Neural cell (in vitro differentiated cells): ENCODE results near the gene DAPK2. TPM values are rescaled to one million over a fixed set of nuclear protein-coding genes. Genes with fewer than 3 reads are reported as not detected.

ENCODE experiments used
- H2AFZ ChIP-seq: fragments of 200-600, 300-800 bp; sonication (generic), shearing (Covaris generic); 2 replicates; pipeline ENCODE4 v1.6.0; 2014; ENCODE audit warnings: low read depth, mild to moderate bottlenecking, antibody characterized with exemption, low read length, moderate library complexity
- H3F3A ChIP-seq: fragments of 200-600 bp; shearing (Covaris generic); 2 replicates; pipeline ENCODE4 v1.6.1; 2016; ENCODE audit warnings: mild to moderate bottlenecking, moderate library complexity, mixed read lengths, antibody characterized with exemption, low read length; ENCODE audit not compliant: insufficient read depth, poor library complexity, severe bottlenecking
- H3K27ac ChIP-seq: fragments of 200-600, 300-800 bp; sonication (generic), shearing (Covaris generic); 2 replicates; pipeline ENCODE4 v1.5.1; 2014; ENCODE audit warnings: mild to moderate bottlenecking, low read length, moderate library complexity
- H3K27me3 ChIP-seq: fragments of 300-800, 200-600 bp; sonication (generic), shearing (Covaris generic); 2 replicates; pipeline ENCODE4 v1.6.0; 2014; ENCODE audit warnings: mild to moderate bottlenecking, low read depth, low read length, moderate library complexity; ENCODE audit not compliant: insufficient read depth
- H3K36me3 ChIP-seq: fragments of 300-800, 200-600 bp; sonication (generic), shearing (Covaris generic); 2 replicates; pipeline ENCODE4 v1.5.1; 2014; ENCODE audit warnings: mild to moderate bottlenecking, antibody characterized with exemption, low read length, moderate library complexity; ENCODE audit not compliant: insufficient read depth
- H3K4me2 ChIP-seq: fragments of 300-800, 200-600 bp; sonication (generic), shearing (Covaris generic); 2 replicates; pipeline ENCODE4 v1.6.0; 2014; ENCODE audit warnings: mild to moderate bottlenecking, low read length
- H3K4me3 ChIP-seq: fragments of 300-800, 200-600 bp; sonication (generic), shearing (Covaris generic); 2 replicates; pipeline ENCODE4 v1.5.1; 2014; ENCODE audit warnings: mild to moderate bottlenecking, low read length, moderate library complexity
- H3K79me2 ChIP-seq: fragments of 200-600 bp; shearing (Covaris generic); replicated peaks from 2 replicates; pipeline ENCODE4 v1.6.0; 2014; ENCODE audit warnings: mild to moderate bottlenecking, low read length, moderate library complexity; ENCODE audit not compliant: insufficient read depth
- H3K9ac ChIP-seq: fragments of 300-800, 200-600 bp; sonication (generic), shearing (Covaris generic); 2 replicates; pipeline ENCODE4 v1.6.1; 2016; ENCODE audit warnings: mild to moderate bottlenecking, low read length, mixed read lengths
- H3K9me2 ChIP-seq: fragments of 200-600 bp; shearing (Covaris generic); 2 replicates; pipeline ENCODE4 v1.6.1; 2016; ENCODE audit warnings: mild to moderate bottlenecking, low read length, mixed read lengths; ENCODE audit not compliant: insufficient read depth
- H3K9me3 ChIP-seq: fragments of 200-600, 300-800 bp; sonication (generic), shearing (Covaris generic); 2 replicates; pipeline ENCODE4 v1.6.1; 2016; ENCODE audit warnings: mild to moderate bottlenecking, mixed run types, low read length, moderate library complexity, mixed read lengths
- H4K20me1 ChIP-seq: fragments of 200-600 bp; shearing (Covaris generic); 2 replicates; pipeline ENCODE4 v1.6.1; 2016; ENCODE audit warnings: mild to moderate bottlenecking, mixed run types; ENCODE audit not compliant: insufficient read depth
- EP300 ChIP-seq: fragments of 450-650 bp; conservative IDR thresholded peaks from 2 replicates; pipeline ENCODE4 v1.6.1; 2014; ENCODE audit warnings: antibody characterized with exemption, mild to moderate bottlenecking, moderate library complexity; ENCODE audit not compliant: poor library complexity, severe bottlenecking
- EZH2 ChIP-seq: fragments of 200-600, 300-800 bp; shearing (Covaris generic), sonication (generic); IDR thresholded peaks from 2 replicates; pipeline ENCODE4 v1.6.1; 2014; ENCODE audit warnings: antibody characterized with exemption, low read length, borderline replicate concordance, mild to moderate bottlenecking; ENCODE audit not compliant: insufficient read depth, poor library complexity, severe bottlenecking
- MXI1 ChIP-seq: fragments of 450-650 bp; conservative IDR thresholded peaks from 2 replicates; pipeline ENCODE4 v1.6.1; 2014; ENCODE audit warnings: antibody characterized with exemption, mild to moderate bottlenecking; ENCODE audit not compliant: poor library complexity, severe bottlenecking
- POLR2AphosphoS5 ChIP-seq: IDR thresholded peaks from 2 replicates; pipeline ENCODE4 v1.6.1; 2012
- RAD21 ChIP-seq: fragments of 450-650 bp; conservative IDR thresholded peaks from 2 replicates; pipeline ENCODE4 v1.6.1; 2014; ENCODE audit warnings: antibody characterized with exemption, mild to moderate bottlenecking, moderate library complexity
- SMC3 ChIP-seq: fragments of 450-650 bp; conservative IDR thresholded peaks from 2 replicates; pipeline ENCODE4 v1.6.1; 2014; ENCODE audit warnings: antibody characterized with exemption, mild to moderate bottlenecking, moderate library complexity; ENCODE audit not compliant: poor library complexity
- TAF1 ChIP-seq: IDR thresholded peaks from 2 replicates; pipeline ENCODE4 v1.6.1; 2012; ENCODE audit warnings: low read depth
- polyA plus RNA-seq: library from polyadenylated mRNA; depleted of rRNA; stranded (reverse); fragments of >200 nt; gene quantifications from 2 replicates; pipeline ENCODE4 v1.2.3, GENCODE V29; 2014
- TF ChIP-seq, protein P1 (sequence below): IDR thresholded peaks from 2 replicates; pipeline ENCODE4 v1.6.1; 2012; ENCODE audit warnings: borderline replicate concordance
- TF ChIP-seq, protein P2 (sequence below): fragments of 450-650 bp; IDR thresholded peaks from 2 replicates; pipeline ENCODE4 v1.5.1; 2014; ENCODE audit warnings: antibody characterized with exemption, mild to moderate bottlenecking, moderate library complexity; ENCODE audit not compliant: poor library complexity, severe bottlenecking

Gene DAPK2
- polyA plus RNA-seq, 1 donor from 2014 or later = 0.78 TPM

DNA sequence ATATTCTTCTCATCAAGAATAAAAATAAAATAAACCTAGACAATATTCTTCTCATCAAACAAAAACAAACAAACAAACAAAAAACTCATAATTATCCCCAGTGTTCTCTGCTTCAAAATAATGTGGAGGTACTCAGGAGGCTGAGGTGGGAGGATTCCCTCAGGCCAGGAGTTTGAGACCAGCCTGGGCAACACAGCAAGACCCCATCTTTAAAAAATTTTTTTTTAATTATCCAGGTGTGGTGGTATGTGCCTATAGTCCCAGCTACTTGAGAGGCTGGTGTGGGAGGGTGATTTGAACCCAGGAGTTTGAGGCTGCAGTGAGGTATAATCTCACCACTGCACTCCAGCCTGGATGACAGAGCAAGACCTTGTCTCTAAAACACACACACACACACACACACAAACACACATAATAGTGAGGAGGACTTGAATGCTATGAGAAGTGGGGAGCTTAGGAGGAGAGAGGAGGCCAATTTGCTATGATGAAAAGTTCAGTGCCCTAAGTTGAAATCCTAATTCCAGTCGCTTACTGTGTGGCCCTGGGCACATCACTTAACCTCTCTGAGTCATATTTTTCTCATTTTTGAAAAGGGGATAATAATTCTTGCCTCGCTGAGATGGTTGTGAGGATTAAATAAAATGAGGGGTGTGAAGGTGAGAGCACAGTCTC is 176.8 kb downstream of the DAPK2 start (continued):
- TF ChIP-seq, protein P1, sequence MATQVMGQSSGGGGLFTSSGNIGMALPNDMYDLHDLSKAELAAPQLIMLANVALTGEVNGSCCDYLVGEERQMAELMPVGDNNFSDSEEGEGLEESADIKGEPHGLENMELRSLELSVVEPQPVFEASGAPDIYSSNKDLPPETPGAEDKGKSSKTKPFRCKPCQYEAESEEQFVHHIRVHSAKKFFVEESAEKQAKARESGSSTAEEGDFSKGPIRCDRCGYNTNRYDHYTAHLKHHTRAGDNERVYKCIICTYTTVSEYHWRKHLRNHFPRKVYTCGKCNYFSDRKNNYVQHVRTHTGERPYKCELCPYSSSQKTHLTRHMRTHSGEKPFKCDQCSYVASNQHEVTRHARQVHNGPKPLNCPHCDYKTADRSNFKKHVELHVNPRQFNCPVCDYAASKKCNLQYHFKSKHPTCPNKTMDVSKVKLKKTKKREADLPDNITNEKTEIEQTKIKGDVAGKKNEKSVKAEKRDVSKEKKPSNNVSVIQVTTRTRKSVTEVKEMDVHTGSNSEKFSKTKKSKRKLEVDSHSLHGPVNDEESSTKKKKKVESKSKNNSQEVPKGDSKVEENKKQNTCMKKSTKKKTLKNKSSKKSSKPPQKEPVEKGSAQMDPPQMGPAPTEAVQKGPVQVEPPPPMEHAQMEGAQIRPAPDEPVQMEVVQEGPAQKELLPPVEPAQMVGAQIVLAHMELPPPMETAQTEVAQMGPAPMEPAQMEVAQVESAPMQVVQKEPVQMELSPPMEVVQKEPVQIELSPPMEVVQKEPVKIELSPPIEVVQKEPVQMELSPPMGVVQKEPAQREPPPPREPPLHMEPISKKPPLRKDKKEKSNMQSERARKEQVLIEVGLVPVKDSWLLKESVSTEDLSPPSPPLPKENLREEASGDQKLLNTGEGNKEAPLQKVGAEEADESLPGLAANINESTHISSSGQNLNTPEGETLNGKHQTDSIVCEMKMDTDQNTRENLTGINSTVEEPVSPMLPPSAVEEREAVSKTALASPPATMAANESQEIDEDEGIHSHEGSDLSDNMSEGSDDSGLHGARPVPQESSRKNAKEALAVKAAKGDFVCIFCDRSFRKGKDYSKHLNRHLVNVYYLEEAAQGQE = no peak

DNA sequence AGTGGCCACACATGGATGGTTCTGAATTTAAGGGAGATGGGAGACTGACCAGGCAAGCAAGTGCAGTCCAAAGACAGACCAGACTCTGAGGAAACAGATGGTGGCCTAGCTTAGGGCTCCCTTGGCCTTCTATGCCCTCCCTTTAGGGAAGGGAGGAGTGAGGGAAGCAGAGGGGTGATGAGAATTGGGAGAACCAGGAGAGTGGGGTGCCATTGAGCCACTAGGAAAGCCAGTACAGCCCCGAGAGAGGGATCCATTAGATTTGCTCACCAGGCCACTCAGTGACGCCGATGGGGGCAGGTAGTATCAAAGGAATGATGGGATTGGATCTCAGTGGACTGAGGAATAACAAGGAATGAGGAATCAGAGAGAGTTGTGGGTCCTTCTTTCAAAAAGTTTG is 182.1 kb downstream of the DAPK2 start:
- Histone ChIP-seq H3K4me2 (no peak overlapping the region), H3K4me3 (no peak overlapping the region), H3K9ac (no peak overlapping the region), H3K36me3 (no peaks in the 10 kb centered on the region), H3K9me2 (no peaks in the 10 kb centered on the region), H3K79me2 (no peaks in the 10 kb centered on the region), H3F3A (no peaks in the 10 kb centered on the region), H3K27ac (no peak overlapping the region), H3K27me3 (no peaks in the 10 kb centered on the region), H3K9me3 (no peaks in the 10 kb centered on the region), H2AFZ (no peak overlapping the region), H4K20me1 (no peaks in the 10 kb centered on the region)
- no peak for TF ChIP-seq EZH2
- TF ChIP-seq, protein P1 = no peak
- TF ChIP-seq MXI1 = no peak
- no peak for TF ChIP-seq SMC3
- TF ChIP-seq EP300 = no peak
- no peak for TF ChIP-seq RAD21
- no peak for TF ChIP-seq POLR2AphosphoS5
- TF ChIP-seq TAF1 = no peak
- TF ChIP-seq, protein P2, sequence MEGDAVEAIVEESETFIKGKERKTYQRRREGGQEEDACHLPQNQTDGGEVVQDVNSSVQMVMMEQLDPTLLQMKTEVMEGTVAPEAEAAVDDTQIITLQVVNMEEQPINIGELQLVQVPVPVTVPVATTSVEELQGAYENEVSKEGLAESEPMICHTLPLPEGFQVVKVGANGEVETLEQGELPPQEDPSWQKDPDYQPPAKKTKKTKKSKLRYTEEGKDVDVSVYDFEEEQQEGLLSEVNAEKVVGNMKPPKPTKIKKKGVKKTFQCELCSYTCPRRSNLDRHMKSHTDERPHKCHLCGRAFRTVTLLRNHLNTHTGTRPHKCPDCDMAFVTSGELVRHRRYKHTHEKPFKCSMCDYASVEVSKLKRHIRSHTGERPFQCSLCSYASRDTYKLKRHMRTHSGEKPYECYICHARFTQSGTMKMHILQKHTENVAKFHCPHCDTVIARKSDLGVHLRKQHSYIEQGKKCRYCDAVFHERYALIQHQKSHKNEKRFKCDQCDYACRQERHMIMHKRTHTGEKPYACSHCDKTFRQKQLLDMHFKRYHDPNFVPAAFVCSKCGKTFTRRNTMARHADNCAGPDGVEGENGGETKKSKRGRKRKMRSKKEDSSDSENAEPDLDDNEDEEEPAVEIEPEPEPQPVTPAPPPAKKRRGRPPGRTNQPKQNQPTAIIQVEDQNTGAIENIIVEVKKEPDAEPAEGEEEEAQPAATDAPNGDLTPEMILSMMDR = no peak
